ENCODE data around the gene ENSA. TPM values are rescaled to one million over a fixed set of nuclear protein-coding genes. Genes with fewer than 3 reads are reported as not detected.
A peak's percentile ranks its signal among the peaks of the same experiment; 100 is the strongest.

ENSA gene
- total and polyA plus RNA-seq, 2 donors (not counting 3 experiments of a cell fraction or from before 2014, with no cell fraction given), result 32.4 to 155 TPM

GRCh38 chr1:150627826-150628410, 1.5 kb downstream of the ENSA start:
- ChIA-PET CTCF (interaction anchor here (0.8 to 1.4 kb wide), 2 partner anchors 49 to 69 kb away, joined by 3 to 4 read pairs; partner anchors contain the start of gene MCL1), POLR2A (interaction anchor here (0.6 to 3.8 kb wide), 2 partner anchors 10 to 49 kb away, joined by 4 to 43 read pairs; partner anchors contain the start of gene MCL1)
- DNase-seq (ENCODE audit: low read depth, low spot score) (no peak), FAIRE-seq (no peak)
- no peaks in the 10 kb centered on the region for H3K9me1 ChIP-seq (replicated peaks; ENCODE audit: control insufficient read depth, extremely low read depth, insufficient read depth, low read length)
- dilution Hi-C loops (cut with MboI; ENCODE audit: extremely low pct_ligation_motif_present, low sequenced_read_pairs), result no loop called here
- peaks cover 28% of the 10 kb centered on the region for H3K79me2 ChIP-seq (ENCODE audit: control insufficient read depth, insufficient read depth, low read length)
- no peaks in the 10 kb centered on the region for H3K9me3 ChIP-seq (replicated peaks; ENCODE audit: control insufficient read depth, insufficient read depth, low read length)
- intact Hi-C loops (cut with micrococcal nuclease), result loop anchor here (2.0 to 10.0 kb wide), 6 partner anchors 17 to 349 kb away; partner anchors contain the start of genes MCL1 and RPRD2
- peak overlapping the region; percentile 93 for H3K4me2 ChIP-seq (ENCODE audit: insufficient read depth, low read length)
- H3K9ac ChIP-seq (replicated peaks; ENCODE audit: extremely low read depth, insufficient read depth, low read length), result peak overlapping the region; percentile 83
- H4K20me1 ChIP-seq (replicated peaks; ENCODE audit: control insufficient read depth, extremely low read depth, insufficient read depth, low read length), result no peaks in the 10 kb centered on the region
- H3K4me1 ChIP-seq (ENCODE audit: control insufficient read depth, extremely low read depth, insufficient read depth, low read length), result peaks cover 15% of the 10 kb centered on the region
- peak overlapping the region in 2 of 3 experiments; percentile 67 to 89 for H3K4me3 ChIP-seq (replicated peaks in 1 of 3; ENCODE audit: insufficient read depth in 1 of 3, low read depth in 1 of 3, low read length in 3 of 3)
- no peak for TF ChIP-seq JUN (IDR thresholded peaks at IDR 0.05; ENCODE audit: borderline replicate concordance, insufficient read depth, insufficient read length, low read depth)
- no peak for TF ChIP-seq MYC (IDR thresholded peaks at IDR 0.05; ENCODE audit: low read depth, low read length)
- no peak for TF ChIP-seq POLR2A (IDR thresholded peaks at IDR 0.05; ENCODE audit: low read depth, low read length)
- TF ChIP-seq EZH2 (IDR thresholded peaks at IDR 0.05; ENCODE audit: borderline replicate concordance, low read depth, low read length, severe bottlenecking), result no peak
- TF ChIP-seq GATA2 (IDR thresholded peaks at IDR 0.05; ENCODE audit: insufficient read depth, insufficient read length, low read depth, low read length), result no peak
- TF ChIP-seq FOS (IDR thresholded peaks at IDR 0.05; ENCODE audit: borderline replicate concordance, insufficient read depth, low read length), result no peak
- TF ChIP-seq POLR2AphosphoS5 (IDR thresholded peaks at IDR 0.05; ENCODE audit: insufficient read depth, low read depth, low read length), result no peak
- TF ChIP-seq CTCF (IDR thresholded peaks at IDR 0.05; ENCODE audit: extremely low read depth in 1 of 2, insufficient read depth in 1 of 2, low read depth in 1 of 2, low read length in 2 of 2), result no peak
- TF ChIP-seq MAX (IDR thresholded peaks at IDR 0.05; ENCODE audit: insufficient read depth, insufficient read length), result no peak
- peak overlapping the region; percentile 20 for H3K27ac ChIP-seq (ENCODE audit: insufficient read depth, low read depth, low read length)
- no peaks in the 10 kb centered on the region for H3K27me3 ChIP-seq (ENCODE audit: control insufficient read depth in 2 of 2, insufficient read depth in 2 of 2, low read length in 2 of 2)
- H2AFZ ChIP-seq (ENCODE audit: low read depth, low read length), result no peak overlapping the region
- H3K36me3 ChIP-seq (ENCODE audit: control insufficient read depth in 2 of 2, extremely low read depth in 1 of 2, insufficient read depth in 2 of 2, low read length in 2 of 2), result peaks cover 10 to 17% of the 10 kb centered on the region in 2 experiments
- BruUV-seq (replicated peaks), result no TSS peak
